CD4-positive, alpha-beta memory T cell (primary cell): ENCODE data around the gene CPNE4. TPM values are rescaled to one million over a fixed set of nuclear protein-coding genes. Genes with fewer than 3 reads are reported as not detected.

Source experiments
- CTCF ChIA-PET: fragments of 350-600 bp; sonication (Branson Sonifier 250); formaldehyde crosslinking; loops from one replicate; lab custom pipeline; 2021; ENCODE audit warnings: inconsistent platforms; ENCODE audit not compliant: partially characterized antibody; lab: Charles Lee
- POLR2A ChIA-PET: fragments of 350-600 bp; sonication (Branson Sonifier 250); formaldehyde crosslinking; loops from one replicate; lab custom pipeline; 2021; ENCODE audit not compliant: partially characterized antibody; lab: Charles Lee
- DNase-seq, 5 donors: peaks; one replicate each; pipeline versions ENCODE4 v3.0.0 to v3.0.0-alpha.2; 2020 to 2022; ENCODE audit warnings: mixed read lengths in 1 of 5
- H3K27ac ChIP-seq: one replicate; pipeline ENCODE4 v1.7.0; 2013; ENCODE audit warnings: low read depth, low read length
- H3K27me3 ChIP-seq: 2 replicates; pipeline ENCODE4 v1.7.0; 2013; ENCODE audit warnings: mild to moderate bottlenecking, low read length, moderate library complexity; ENCODE audit not compliant: insufficient read depth
- H3K36me3 ChIP-seq: 2 replicates; pipeline ENCODE4 v1.7.0; 2013; ENCODE audit warnings: mild to moderate bottlenecking, low read length, moderate library complexity; ENCODE audit not compliant: insufficient read depth
- H3K4me1 ChIP-seq: 2 replicates; pipeline ENCODE4 v1.7.0; 2013; ENCODE audit warnings: mild to moderate bottlenecking, low read length, moderate library complexity; ENCODE audit not compliant: insufficient read depth
- H3K4me3 ChIP-seq, 2 donors: one replicate each; pipeline ENCODE4 v1.7.0; 2013; ENCODE audit warnings: low read length in 2 of 2, mild to moderate bottlenecking in 1 of 2
- H3K9me3 ChIP-seq, 2 donors: one replicate each; pipeline ENCODE4 v1.7.0; 2013; ENCODE audit warnings: low read length in 2 of 2, control low read depth in 1 of 2; ENCODE audit not compliant: control insufficient read depth in 1 of 2
- H3K27ac Mint-ChIP-seq, 7 donors: one replicate each; pipeline ENCODE4 v1.8.0; 2020 to 2021; ENCODE audit warnings: mixed read lengths in 7 of 7, mild to moderate bottlenecking in 6 of 7, inconsistent platforms in 3 of 7, moderate library complexity in 3 of 7
- H3K27me3 Mint-ChIP-seq, 2 donors: one replicate each; pipeline ENCODE4 v1.8.0; 2020 to 2021; ENCODE audit warnings: mixed read lengths in 2 of 2
- H3K36me3 Mint-ChIP-seq, 2 donors: one replicate each; pipeline ENCODE4 v1.8.0; 2020 to 2021; ENCODE audit warnings: mixed read lengths in 2 of 2, inconsistent platforms in 1 of 2, mild to moderate bottlenecking in 1 of 2
- H3K4me1 Mint-ChIP-seq, 4 donors: one replicate each; pipeline ENCODE4 v1.8.0; 2020 to 2021; ENCODE audit warnings: mixed read lengths in 4 of 4, mild to moderate bottlenecking in 1 of 4
- H3K4me3 Mint-ChIP-seq, 8 donors: one replicate each; pipeline ENCODE4 v1.8.0; 2020 to 2021; ENCODE audit warnings: mixed read lengths in 8 of 8, mild to moderate bottlenecking in 7 of 8, moderate library complexity in 6 of 8, inconsistent platforms in 3 of 8
- H3K9me3 Mint-ChIP-seq, 8 donors: one replicate each; pipeline ENCODE4 v1.8.0; 2020 to 2021; ENCODE audit warnings: mixed read lengths in 8 of 8, mild to moderate bottlenecking in 5 of 8, inconsistent platforms in 3 of 8, moderate library complexity in 1 of 8
- intact Hi-C: fragments of 100-400 bp; cut with micrococcal nuclease; formaldehyde crosslinking; loops from one replicate; pipeline ENCODE4 v1.15.1; 2023
- polyA plus RNA-seq, 2 donors: library from polyadenylated mRNA; unstranded; fragments of 300-500 nt; fragmentation: Illumina TruSeq; gene quantifications; one replicate each; pipeline ENCODE4 v1.2.3, GENCODE V29; 2021
- total RNA-seq, 2 experiments: library from RNA; stranded (reverse); gene quantifications; one replicate each; pipeline ENCODE4 v1.2.3, GENCODE V29; 2021

CPNE4 gene
- total and polyA plus RNA-seq, 4 experiments from 2014 or later: not detected

- Histone ChIP-seq H3K27me3 (no peaks in the 10 kb centered on the region), H3K27ac (no peak overlapping the region), H3K4me3 (no peak overlapping the region), H3K4me1 (no peaks in the 10 kb centered on the region), H3K36me3 (no peaks in the 10 kb centered on the region), H3K9me3 (no peaks in the 10 kb centered on the region)
- ChIA-PET POLR2A (no interaction called here), CTCF (no interaction called here)
- Mint-ChIP-seq H3K27ac (no peak overlapping the region), H3K4me3 (no peak overlapping the region), H3K4me1 (no peaks in the 10 kb centered on the region), H3K9me3 (no peaks in the 10 kb centered on the region), H3K36me3 (no peaks in the 10 kb centered on the region), H3K27me3 (peaks cover 6 to 15% of the 10 kb centered on the region in 2 donors)
- intact Hi-C loops: no loop called here
- no peak for DNase-seq
These were observed 432.6 kb downstream of the CPNE4 start for GRCh38 chr3:131602011-131602779.

- no peak for DNase-seq
- no peaks in the 10 kb centered on the region for H3K27me3 ChIP-seq
- CTCF ChIA-PET: no interaction called here
- no peaks in the 10 kb centered on the region for H3K9me3 Mint-ChIP-seq
- no peaks in the 10 kb centered on the region for H3K4me1 ChIP-seq
- intact Hi-C loops: no loop called here
- no peaks in the 10 kb centered on the region for H3K9me3 ChIP-seq
- H3K27ac Mint-ChIP-seq: no peak overlapping the region
- no peak overlapping the region for H3K27ac ChIP-seq
- no peaks in the 10 kb centered on the region for H3K4me1 Mint-ChIP-seq
- H3K36me3 Mint-ChIP-seq: no peaks in the 10 kb centered on the region
- peaks cover 7 to 11% of the 10 kb centered on the region in 2 donors for H3K27me3 Mint-ChIP-seq
- POLR2A ChIA-PET: no interaction called here
- no peaks in the 10 kb centered on the region for H3K36me3 ChIP-seq
- no peak overlapping the region for H3K4me3 Mint-ChIP-seq
- H3K4me3 ChIP-seq: no peak overlapping the region
These were observed 437.0 kb downstream of the CPNE4 start for GRCh38 chr3:131597816-131598215.

GRCh38 chr3:131596884-131597283, 437.9 kb downstream of the CPNE4 start:
- Mint-ChIP-seq H3K4me1 (no peaks in the 10 kb centered on the region), H3K27me3 (peaks cover 5 to 11% of the 10 kb centered on the region in 2 donors), H3K27ac (no peak overlapping the region), H3K9me3 (no peaks in the 10 kb centered on the region), H3K36me3 (no peaks in the 10 kb centered on the region), H3K4me3 (no peak overlapping the region)
- no peak overlapping the region for H3K27ac ChIP-seq
- H3K4me1 ChIP-seq: no peaks in the 10 kb centered on the region
- CTCF ChIA-PET: no interaction called here
- DNase-seq: no peak
- POLR2A ChIA-PET: no interaction called here
- H3K9me3 ChIP-seq: no peaks in the 10 kb centered on the region
- no peaks in the 10 kb centered on the region for H3K27me3 ChIP-seq
- H3K4me3 ChIP-seq: no peak overlapping the region
- H3K36me3 ChIP-seq: no peaks in the 10 kb centered on the region
- intact Hi-C loops: no loop called here

- H3K27ac Mint-ChIP-seq: no peak overlapping the region
- POLR2A ChIA-PET: no interaction called here
- H3K9me3 Mint-ChIP-seq: no peaks in the 10 kb centered on the region
- no peaks in the 10 kb centered on the region for H3K9me3 ChIP-seq
- H3K4me1 Mint-ChIP-seq: no peaks in the 10 kb centered on the region
- DNase-seq: no peak
- no peak overlapping the region for H3K27ac ChIP-seq
- H3K4me3 Mint-ChIP-seq: no peak overlapping the region
- no peaks in the 10 kb centered on the region for H3K36me3 Mint-ChIP-seq
- no peak overlapping the region for H3K4me3 ChIP-seq
- no peaks in the 10 kb centered on the region for H3K4me1 ChIP-seq
- H3K27me3 Mint-ChIP-seq: peaks cover 10 to 14% of the 10 kb centered on the region in 2 donors
- CTCF ChIA-PET: no interaction called here
- intact Hi-C loops: no loop called here
- no peaks in the 10 kb centered on the region for H3K27me3 ChIP-seq
- H3K36me3 ChIP-seq: no peaks in the 10 kb centered on the region
These were observed 443.3 kb downstream of the CPNE4 start for GRCh38 chr3:131591394-131592014.

- H3K9me3 Mint-ChIP-seq: no peaks in the 10 kb centered on the region
These were observed 448.5 kb downstream of the CPNE4 start for GRCh38 chr3:131586277-131586676.

GRCh38 chr3:131582438-131582837, 452.4 kb downstream of the CPNE4 start:
- Mint-ChIP-seq H3K27me3 (peaks cover 0 to 6% of the 10 kb centered on the region in 2 donors), H3K9me3 (no peaks in the 10 kb centered on the region), H3K36me3 (no peaks in the 10 kb centered on the region), H3K4me3 (no peak overlapping the region), H3K4me1 (no peaks in the 10 kb centered on the region), H3K27ac (no peak overlapping the region)
- intact Hi-C loops: no loop called here
- POLR2A ChIA-PET: no interaction called here
- Histone ChIP-seq H3K4me3 (no peak overlapping the region), H3K9me3 (no peaks in the 10 kb centered on the region), H3K4me1 (no peaks in the 10 kb centered on the region), H3K36me3 (no peaks in the 10 kb centered on the region), H3K27ac (no peak overlapping the region), H3K27me3 (no peaks in the 10 kb centered on the region)
- DNase-seq: no peak
- CTCF ChIA-PET: interaction anchor here (1.2 kb wide), 1 partner anchor 14 kb away, joined by 3 read pairs; no protein-coding TSS in a partner anchor

More at GRCh38 chr3:131586277-131586676, 448.5 kb downstream of the CPNE4 start:
- Mint-ChIP-seq H3K27me3 (peaks cover 11% of the 10 kb centered on the region in 2 donors), H3K27ac (no peak overlapping the region), H3K4me1 (no peaks in the 10 kb centered on the region), H3K36me3 (no peaks in the 10 kb centered on the region), H3K4me3 (no peak overlapping the region)
- intact Hi-C loops: no loop called here
- Histone ChIP-seq H3K27me3 (no peaks in the 10 kb centered on the region), H3K36me3 (no peaks in the 10 kb centered on the region), H3K9me3 (no peaks in the 10 kb centered on the region), H3K4me1 (no peaks in the 10 kb centered on the region), H3K4me3 (no peak overlapping the region), H3K27ac (no peak overlapping the region)
- ChIA-PET POLR2A (no interaction called here), CTCF (no interaction called here)
- DNase-seq: no peak

GRCh38 chr3:131568460-131568859, 466.4 kb downstream of the CPNE4 start:
- H3K36me3 ChIP-seq: no peaks in the 10 kb centered on the region
- Mint-ChIP-seq H3K27ac (no peak overlapping the region), H3K9me3 (peaks cover 0 to 2% (median 0%) of the 10 kb centered on the region in 8 donors), H3K4me1 (no peaks in the 10 kb centered on the region), H3K4me3 (no peak overlapping the region), H3K36me3 (no peaks in the 10 kb centered on the region), H3K27me3 (peaks cover 6 to 7% of the 10 kb centered on the region in 2 donors)
- H3K9me3 ChIP-seq: no peaks in the 10 kb centered on the region
- no peak overlapping the region for H3K4me3 ChIP-seq
- CTCF ChIA-PET: interaction anchor here (1.5 kb wide), 1 partner anchor 14 kb away, joined by 3 read pairs; no protein-coding TSS in a partner anchor
- no peaks in the 10 kb centered on the region for H3K27me3 ChIP-seq
- no peak overlapping the region for H3K27ac ChIP-seq
- POLR2A ChIA-PET: no interaction called here
- intact Hi-C loops: no loop called here
- no peaks in the 10 kb centered on the region for H3K4me1 ChIP-seq
- DNase-seq: no peak
